Skeletal muscle tissue (tissue), 4 donors: Measurements from ENCODE around the gene ZNF330. TPM values are rescaled to one million over a fixed set of nuclear protein-coding genes. Genes with fewer than 3 reads are reported as not detected.

ENCODE experiments used
- H3K27ac ChIP-seq: one replicate; pipeline ENCODE4 v1.7.0; 2013; ENCODE audit warnings: mild to moderate bottlenecking, low read depth, low read length, inconsistent platforms
- H3K27me3 ChIP-seq, 3 donors: one replicate each; pipeline ENCODE4 v1.7.0; 2013; ENCODE audit warnings: low read length in 3 of 3; ENCODE audit not compliant: control insufficient read depth in 3 of 3, insufficient read depth in 3 of 3
- H3K36me3 ChIP-seq, 3 donors: one replicate each; pipeline ENCODE4 v1.7.0; 2013; ENCODE audit warnings: low read length in 3 of 3; ENCODE audit not compliant: control insufficient read depth in 3 of 3, insufficient read depth in 3 of 3
- H3K4me1 ChIP-seq, 3 donors: one replicate each; pipeline ENCODE4 v1.7.0; 2013; ENCODE audit warnings: low read length in 3 of 3, mild to moderate bottlenecking in 3 of 3; ENCODE audit not compliant: control insufficient read depth in 3 of 3, insufficient read depth in 3 of 3
- H3K4me3 ChIP-seq, 3 donors: one replicate each; pipeline ENCODE4 v1.7.0; 2013; ENCODE audit warnings: low read length in 3 of 3
- H3K9ac ChIP-seq, 3 donors: one replicate each; pipeline ENCODE4 v1.7.0; 2013; ENCODE audit warnings: low read length in 3 of 3, mild to moderate bottlenecking in 3 of 3, moderate library complexity in 2 of 3, low read depth in 1 of 3
- H3K9me3 ChIP-seq, 3 donors: one replicate each; pipeline ENCODE4 v1.7.0; 2013; ENCODE audit warnings: low read length in 3 of 3; ENCODE audit not compliant: control insufficient read depth in 3 of 3
- total RNA-seq: library from RNA; depleted of rRNA; stranded (reverse); fragments of >200 nt; gene quantifications from one replicate; pipeline ENCODE4 v1.2.3, GENCODE V29; 2014
- donor health status: Osteomylitis.

Gene ZNF330
- total RNA-seq, 1 donor from 2014 or later: 22.4 TPM

DNA sequence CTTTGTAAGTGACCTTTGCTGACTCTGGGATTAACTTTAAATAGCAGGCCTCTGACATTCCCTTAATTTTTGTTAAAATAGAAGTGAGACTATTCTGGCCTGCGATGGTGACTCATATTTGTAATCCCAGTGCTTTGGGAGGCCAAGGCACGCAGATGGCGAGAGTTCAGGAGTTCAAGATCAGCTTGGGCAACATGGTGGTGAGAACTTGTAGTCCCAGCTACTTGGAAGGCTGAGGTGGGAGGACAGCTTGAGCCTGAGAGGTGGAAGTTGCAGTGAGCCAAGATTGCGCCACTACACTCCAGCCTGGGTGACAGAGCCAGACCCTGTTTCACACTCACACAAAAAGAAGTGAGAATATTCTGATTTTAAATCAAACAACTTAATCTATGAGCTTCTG is 27.3 kb downstream of the ZNF330 start:
- Histone ChIP-seq H3K9ac (no peak overlapping the region), H3K36me3 (no peaks in the 10 kb centered on the region), H3K27me3 (no peaks in the 10 kb centered on the region), H3K27ac (no peak overlapping the region), H3K4me3 (no peak overlapping the region), H3K4me1 (peaks cover 0 to 7% (median 0%) of the 10 kb centered on the region in 3 donors), H3K9me3 (no peaks in the 10 kb centered on the region)

DNA sequence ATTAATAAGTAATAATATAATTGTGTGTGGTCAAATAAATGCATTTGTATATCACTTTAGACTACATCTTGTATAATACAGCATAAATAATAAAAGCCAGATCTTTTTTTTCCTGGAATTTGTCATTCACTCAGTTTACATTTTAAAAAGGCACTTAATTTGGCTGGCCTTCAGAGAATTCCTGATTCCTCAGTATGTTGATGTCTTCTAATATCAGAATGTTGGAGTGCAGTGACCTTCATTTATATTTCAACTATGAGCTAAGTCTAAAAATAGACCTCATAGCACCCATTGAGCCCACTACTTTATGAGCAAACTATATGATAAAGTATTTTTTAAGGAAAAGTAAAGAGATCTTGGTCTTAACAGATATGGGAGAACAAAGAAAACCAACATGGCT is 27.8 kb downstream of the ZNF330 start:
- Histone ChIP-seq H3K36me3 (no peaks in the 10 kb centered on the region), H3K27ac (no peak overlapping the region), H3K9ac (no peak overlapping the region), H3K4me3 (no peak overlapping the region), H3K9me3 (no peaks in the 10 kb centered on the region), H3K27me3 (no peaks in the 10 kb centered on the region), H3K4me1 (peaks cover 0 to 7% (median 0%) of the 10 kb centered on the region in 3 donors)

DNA sequence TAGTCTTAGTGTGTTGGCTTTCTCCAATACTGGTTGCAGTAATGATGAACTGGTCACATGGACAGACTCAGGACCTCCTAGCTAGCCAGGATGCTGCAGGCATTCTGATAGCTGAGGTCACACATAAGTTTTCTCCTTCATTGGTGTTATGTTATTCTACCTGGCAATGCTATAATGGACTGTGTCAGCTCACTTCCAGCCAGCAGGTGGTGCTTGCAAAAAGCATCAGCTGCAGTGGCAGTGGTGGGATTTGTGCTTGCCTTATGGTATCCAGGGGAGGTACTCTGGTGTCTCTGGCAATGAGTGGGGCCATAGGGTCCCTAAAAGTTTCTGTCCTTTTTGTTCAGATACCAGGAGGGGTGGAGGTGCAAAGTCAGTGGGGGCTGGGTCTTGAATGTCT is 33.6 kb downstream of the ZNF330 start:
- H3K27me3 ChIP-seq: no peaks in the 10 kb centered on the region
- H3K9me3 ChIP-seq: peaks cover 0 to 2% (median 0%) of the 10 kb centered on the region in 3 donors

DNA sequence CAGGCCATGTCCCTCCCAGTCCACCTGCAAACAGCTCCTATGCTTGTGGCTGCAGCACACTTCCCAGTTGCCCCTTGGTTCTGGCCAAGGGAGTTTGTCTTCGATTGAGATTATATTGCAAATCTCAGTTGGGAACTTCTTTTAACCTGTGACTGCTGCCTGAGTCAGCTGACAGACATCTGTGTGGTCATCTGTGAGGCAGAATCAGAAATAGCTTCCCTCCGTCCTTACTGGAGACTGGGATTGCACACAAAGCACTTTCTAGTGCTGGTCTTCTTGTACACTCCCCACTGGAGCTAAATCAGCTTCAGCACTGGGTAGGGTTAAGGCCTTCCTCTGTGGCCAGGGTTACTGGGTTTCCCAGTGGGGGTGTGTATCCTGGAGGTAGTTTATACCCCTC is 34.3 kb downstream of the ZNF330 start:
- H3K9me3 ChIP-seq: peaks cover 0 to 2% (median 0%) of the 10 kb centered on the region in 3 donors
- H3K9ac ChIP-seq: no peak overlapping the region
- no peaks in the 10 kb centered on the region for H3K27me3 ChIP-seq
- H3K4me1 ChIP-seq: no peaks in the 10 kb centered on the region
- no peak overlapping the region for H3K27ac ChIP-seq
- no peak overlapping the region for H3K4me3 ChIP-seq
- H3K36me3 ChIP-seq: no peaks in the 10 kb centered on the region

More for the DNA sequence above, 33.6 kb downstream of the ZNF330 start:
- H3K4me3 ChIP-seq: no peak overlapping the region
- no peak overlapping the region for H3K9ac ChIP-seq
- H3K4me1 ChIP-seq: no peaks in the 10 kb centered on the region
- no peak overlapping the region for H3K27ac ChIP-seq
- H3K36me3 ChIP-seq: no peaks in the 10 kb centered on the region

DNA sequence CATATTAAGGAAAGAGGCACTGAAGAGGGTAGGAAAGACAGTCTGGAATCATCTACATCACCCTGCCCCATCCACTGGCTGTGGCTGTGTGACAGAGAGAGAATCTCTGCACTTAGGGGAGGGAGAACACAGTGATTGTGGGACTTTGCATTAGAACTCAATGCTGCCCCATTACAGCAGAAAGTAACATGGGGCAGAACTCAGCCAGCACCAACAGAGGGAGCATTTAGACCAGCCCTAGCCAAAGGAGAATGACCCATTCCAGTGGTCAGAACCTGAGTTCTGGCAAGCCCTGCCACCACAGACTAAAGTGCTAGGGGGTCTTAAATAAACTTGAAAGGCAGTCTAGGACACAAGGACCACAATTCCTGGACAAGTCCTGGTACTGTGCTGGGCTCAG is 37.9 kb downstream of the ZNF330 start:
- Histone ChIP-seq H3K4me3 (no peak overlapping the region), H3K9me3 (peaks cover 0 to 2% (median 0%) of the 10 kb centered on the region in 3 donors), H3K4me1 (no peaks in the 10 kb centered on the region), H3K9ac (no peak overlapping the region), H3K36me3 (no peaks in the 10 kb centered on the region), H3K27me3 (no peaks in the 10 kb centered on the region), H3K27ac (no peak overlapping the region)

DNA sequence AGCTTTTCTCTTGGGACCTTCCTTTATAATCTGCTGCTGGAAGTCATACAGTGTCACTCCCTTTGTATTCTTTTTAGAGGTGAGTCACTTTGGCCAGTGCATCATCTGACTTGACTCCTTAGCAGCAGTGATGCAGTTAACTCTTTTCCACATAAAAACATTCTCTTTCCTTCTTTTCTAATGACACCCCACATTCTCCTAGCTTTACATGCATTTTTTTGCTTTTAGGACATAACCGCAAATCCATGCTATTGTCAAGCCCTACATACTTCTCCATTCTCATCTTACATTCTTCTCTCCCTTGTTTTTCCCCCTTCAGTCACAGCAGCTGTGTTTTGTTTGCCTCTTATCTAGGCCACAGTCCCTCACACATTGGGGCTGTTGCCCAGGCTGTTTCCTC is 55.1 kb downstream of the ZNF330 start:
- Histone ChIP-seq H3K27me3 (no peaks in the 10 kb centered on the region), H3K27ac (no peak overlapping the region), H3K36me3 (no peaks in the 10 kb centered on the region), H3K4me3 (no peak overlapping the region), H3K9me3 (no peaks in the 10 kb centered on the region), H3K4me1 (no peaks in the 10 kb centered on the region), H3K9ac (no peak overlapping the region)

DNA sequence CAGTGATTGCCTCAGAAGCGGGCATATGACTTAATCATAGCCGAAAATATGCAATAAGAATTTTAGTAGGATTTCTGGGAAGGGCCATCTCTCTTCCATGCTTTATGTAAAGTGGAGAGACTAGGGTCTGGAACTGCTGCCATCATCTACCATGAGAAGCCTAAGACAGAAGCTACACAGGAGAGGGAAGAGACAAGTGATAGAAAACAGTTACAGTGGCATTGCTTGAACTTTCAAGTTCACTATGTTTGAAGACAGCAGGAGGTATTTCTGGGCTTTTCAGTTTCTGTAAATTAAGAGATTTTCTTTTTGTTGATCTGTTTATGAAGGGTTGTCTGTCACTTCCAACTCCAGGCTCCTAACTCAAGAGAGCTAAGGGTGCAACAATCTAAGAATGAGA is 62.5 kb downstream of the ZNF330 start:
- H3K36me3 ChIP-seq: no peaks in the 10 kb centered on the region
- H3K4me1 ChIP-seq: no peaks in the 10 kb centered on the region
- H3K9me3 ChIP-seq: no peaks in the 10 kb centered on the region
- no peak overlapping the region for H3K27ac ChIP-seq
- H3K9ac ChIP-seq: no peak overlapping the region
- H3K27me3 ChIP-seq: no peaks in the 10 kb centered on the region
- H3K4me3 ChIP-seq: no peak overlapping the region

DNA sequence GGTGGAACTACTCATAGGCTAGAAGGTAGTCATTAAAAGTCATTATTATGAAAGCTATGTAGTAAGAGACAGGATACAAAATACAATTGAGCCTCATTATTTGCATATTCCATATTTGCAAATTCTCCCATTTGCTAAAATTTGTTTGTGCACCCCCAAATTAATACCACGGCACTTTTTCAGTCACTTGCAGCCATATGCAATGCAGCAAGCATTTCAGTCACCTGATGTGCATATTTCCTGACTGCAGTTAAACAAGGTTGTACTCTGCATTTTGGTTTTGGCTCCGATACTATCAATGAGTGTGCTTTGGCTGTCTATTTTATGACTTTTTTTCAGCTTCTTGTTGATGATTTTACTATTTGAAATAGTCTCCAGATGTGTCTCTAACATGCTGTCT is 62.9 kb downstream of the ZNF330 start:
- no peaks in the 10 kb centered on the region for H3K4me1 ChIP-seq
- no peak overlapping the region for H3K4me3 ChIP-seq
- no peaks in the 10 kb centered on the region for H3K27me3 ChIP-seq
- H3K36me3 ChIP-seq: no peaks in the 10 kb centered on the region
- no peak overlapping the region for H3K27ac ChIP-seq
- no peak overlapping the region for H3K9ac ChIP-seq
- no peaks in the 10 kb centered on the region for H3K9me3 ChIP-seq

Other genes starting within 250 kb of the ZNF330 start
- gene RNF150, start 87.4 kb upstream of the ZNF330 start, total RNA-seq: 36.5 TPM